Activated CD8-positive, alpha-beta T cell treated with anti-CD3 and anti-CD28 coated beads for 36 hours (primary cell): ENCODE results near the gene VEZT. TPM values are rescaled to one million over a fixed set of nuclear protein-coding genes. Genes with fewer than 3 reads are reported as not detected.
"Not testable (repeated sequence)": the region's sequence is repeated elsewhere in the genome, so short reads cannot be mapped to it uniquely, and the experiment has no call there.

ENCODE experiments used
- ATAC-seq: fragments of 200-7000 bp; cut with Tn5 transposase; one replicate; pipeline ENCODE4 v1.10.0; 2021; ENCODE audit warnings: mild to moderate bottlenecking, moderate library complexity
- CTCF ChIA-PET: fragments of 350-600 bp; sonication (Branson Sonifier 250); formaldehyde crosslinking; loops from one replicate; lab custom pipeline; 2021; ENCODE audit warnings: antibody characterized with exemption; lab: Charles Lee
- POLR2A ChIA-PET: fragments of 350-600 bp; sonication (Branson Sonifier 250); formaldehyde crosslinking; loops from one replicate; lab custom pipeline; 2021; ENCODE audit warnings: antibody characterized with exemption; lab: Charles Lee
- DNase-seq: peaks from one replicate; pipeline ENCODE4 v3.0.0-alpha.2; 2020
- H3K27ac Mint-ChIP-seq: one replicate; pipeline ENCODE4 v1.8.0; 2021; ENCODE audit warnings: mild to moderate bottlenecking, mixed read lengths
- H3K27me3 Mint-ChIP-seq: one replicate; pipeline ENCODE4 v1.8.0; 2021; ENCODE audit warnings: mixed read lengths
- H3K36me3 Mint-ChIP-seq: one replicate; pipeline ENCODE4 v1.8.0; 2021; ENCODE audit warnings: low read depth, mixed read lengths
- H3K4me1 Mint-ChIP-seq: one replicate; pipeline ENCODE4 v1.8.0; 2021; ENCODE audit warnings: low read depth, mixed read lengths
- H3K4me3 Mint-ChIP-seq: one replicate; pipeline ENCODE4 v1.8.0; 2021; ENCODE audit warnings: mild to moderate bottlenecking, moderate library complexity, mixed read lengths
- H3K9me3 Mint-ChIP-seq: one replicate; pipeline ENCODE4 v1.8.0; 2021; ENCODE audit warnings: mixed read lengths
- CTCF ChIP-seq: fragments of 200-600 bp; IDR thresholded peaks from one replicate; pipeline ENCODE4 v1.8.0; 2022; ENCODE audit warnings: antibody characterized with exemption, mild to moderate bottlenecking
- intact Hi-C: fragments of 100-400 bp; cut with micrococcal nuclease; formaldehyde crosslinking; loops from one replicate; pipeline ENCODE4 v1.10.0; 2022
- total RNA-seq, 2 experiments: library from RNA; stranded (reverse); gene quantifications; one replicate each; pipeline ENCODE4 v1.2.3, GENCODE V29; 2021

Gene VEZT
- total RNA-seq, 2 experiments from 2014 or later, result 46.9 to 51.7 TPM

- no peak overlapping the region for H3K4me3 Mint-ChIP-seq
- DNase-seq (no peak), ATAC-seq (no peak)
- no peak for TF ChIP-seq CTCF
- peaks cover 39% of the 10 kb centered on the region for H3K4me1 Mint-ChIP-seq
- no peaks in the 10 kb centered on the region for H3K27me3 Mint-ChIP-seq
- ChIA-PET POLR2A (no interaction called here), CTCF (no interaction called here)
- intact Hi-C loops, result no loop called here
- H3K9me3 Mint-ChIP-seq, result no peaks in the 10 kb centered on the region
- H3K36me3 Mint-ChIP-seq, result peaks cover 16% of the 10 kb centered on the region
- H3K27ac Mint-ChIP-seq, result no peak overlapping the region
Observed at GRCh38 chr12:95227818-95228356, 10.3 kb downstream of the VEZT start.

GRCh38 chr12:95228617-95229016 is 11.0 kb downstream of the VEZT start:
- peaks cover 16% of the 10 kb centered on the region for H3K36me3 Mint-ChIP-seq
- no peaks in the 10 kb centered on the region for H3K9me3 Mint-ChIP-seq
- H3K27ac Mint-ChIP-seq, result no peak overlapping the region
- TF ChIP-seq CTCF, result no peak
- DNase-seq (no peak), ATAC-seq (no peak)
- ChIA-PET POLR2A (no interaction called here), CTCF (no interaction called here)
- no peaks in the 10 kb centered on the region for H3K27me3 Mint-ChIP-seq
- H3K4me3 Mint-ChIP-seq, result no peak overlapping the region
- peaks cover 37% of the 10 kb centered on the region for H3K4me1 Mint-ChIP-seq
- intact Hi-C loops, result no loop called here

- no peaks in the 10 kb centered on the region for H3K27me3 Mint-ChIP-seq
- TF ChIP-seq CTCF, result no peak
- ChIA-PET CTCF (no interaction called here), POLR2A (no interaction called here)
- no peak for DNase-seq
- H3K27ac Mint-ChIP-seq, result no peak overlapping the region
- no peak for ATAC-seq
- peaks cover 32% of the 10 kb centered on the region for H3K4me1 Mint-ChIP-seq
- intact Hi-C loops, result no loop called here
- peaks cover 9% of the 10 kb centered on the region for H3K36me3 Mint-ChIP-seq
- no peak overlapping the region for H3K4me3 Mint-ChIP-seq
- no peaks in the 10 kb centered on the region for H3K9me3 Mint-ChIP-seq
Observed at GRCh38 chr12:95229636-95230035, 12.0 kb downstream of the VEZT start.

- Mint-ChIP-seq H3K4me3 (no peak overlapping the region), H3K27me3 (no peaks in the 10 kb centered on the region), H3K27ac (no peak overlapping the region), H3K36me3 (peaks cover 5% of the 10 kb centered on the region), H3K9me3 (no peaks in the 10 kb centered on the region), H3K4me1 (peaks cover 28% of the 10 kb centered on the region)
- intact Hi-C loops, result no loop called here
- no peak for ATAC-seq
- POLR2A ChIA-PET, result interaction anchor here (0.6 kb wide), 1 partner anchor 288 kb away, joined by 3 read pairs; no protein-coding TSS in a partner anchor
- DNase-seq, result no peak
- CTCF ChIA-PET, result interaction anchor here (0.7 kb wide), 1 partner anchor 33 kb away, joined by 3 read pairs; no protein-coding TSS in a partner anchor
- TF ChIP-seq CTCF, result no peak
Observed at GRCh38 chr12:95230313-95230712, 12.7 kb downstream of the VEZT start.

- POLR2A ChIA-PET, result interaction anchor here (0.6 kb wide), 1 partner anchor 289 kb away, joined by 3 read pairs; no protein-coding TSS in a partner anchor
Observed at GRCh38 chr12:95231190-95231589, 13.6 kb downstream of the VEZT start.

GRCh38 chr12:95234187-95234586 is 16.6 kb downstream of the VEZT start:
- POLR2A ChIA-PET, CTCF ChIA-PET, H3K4me3 Mint-ChIP-seq, DNase-seq, intact Hi-C loops, ATAC-seq, H3K9me3 Mint-ChIP-seq, H3K27me3 Mint-ChIP-seq, H3K27ac Mint-ChIP-seq: not testable (repeated sequence)
- Mint-ChIP-seq H3K36me3 (peaks cover 17% of the 10 kb centered on the region), H3K4me1 (peaks cover 22% of the 10 kb centered on the region)

More at GRCh38 chr12:95231190-95231589, 13.6 kb downstream of the VEZT start:
- Mint-ChIP-seq H3K36me3 (peaks cover 8% of the 10 kb centered on the region), H3K27me3 (no peaks in the 10 kb centered on the region), H3K9me3 (no peaks in the 10 kb centered on the region), H3K4me3 (no peak overlapping the region), H3K4me1 (peaks cover 28% of the 10 kb centered on the region), H3K27ac (no peak overlapping the region)
- TF ChIP-seq CTCF, result no peak
- intact Hi-C loops, result no loop called here
- no peak for DNase-seq
- CTCF ChIA-PET, result no interaction called here
- no peak for ATAC-seq

GRCh38 chr12:95235621-95236020 is 18.0 kb downstream of the VEZT start:
- ATAC-seq, H3K9me3 Mint-ChIP-seq, CTCF ChIA-PET, H3K4me3 Mint-ChIP-seq, intact Hi-C loops, POLR2A ChIA-PET, H3K27me3 Mint-ChIP-seq, H3K27ac Mint-ChIP-seq, DNase-seq: not testable (repeated sequence)
- H3K36me3 Mint-ChIP-seq, result peaks cover 17% of the 10 kb centered on the region
- peaks cover 22% of the 10 kb centered on the region for H3K4me1 Mint-ChIP-seq
